HG03064 (cell line): ENCODE results near the gene CACNA2D3.

ENCODE experiments used
- ATAC-seq: cut with Tn5 transposase; IDR thresholded peaks from one replicate; pipeline ENCODE4 v1.9.1; 2021; ENCODE audit warnings: low read depth; ENCODE audit not compliant: unreplicated experiment

CACNA2D3 gene

DNA sequence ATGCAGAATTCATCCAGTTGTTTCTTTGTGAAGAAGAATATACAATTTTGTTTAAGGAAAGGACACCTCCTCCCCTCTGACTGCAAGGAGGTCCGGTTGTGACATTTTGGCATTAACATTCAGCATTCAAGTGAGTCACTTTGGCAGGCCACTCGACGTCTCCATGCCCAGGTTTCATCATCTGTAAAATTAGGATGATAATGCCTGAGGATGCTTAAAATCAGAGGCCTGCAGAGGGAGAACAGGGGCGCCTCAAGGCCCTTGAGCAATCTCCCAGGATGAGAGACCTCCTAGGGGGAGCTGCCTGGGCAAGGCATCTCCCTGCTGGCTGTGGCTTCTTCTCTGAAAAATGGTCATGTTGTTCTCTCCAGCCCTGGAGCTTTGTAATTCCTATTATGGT, 236.0 kb downstream of the CACNA2D3 start:
- no peak for ATAC-seq

DNA sequence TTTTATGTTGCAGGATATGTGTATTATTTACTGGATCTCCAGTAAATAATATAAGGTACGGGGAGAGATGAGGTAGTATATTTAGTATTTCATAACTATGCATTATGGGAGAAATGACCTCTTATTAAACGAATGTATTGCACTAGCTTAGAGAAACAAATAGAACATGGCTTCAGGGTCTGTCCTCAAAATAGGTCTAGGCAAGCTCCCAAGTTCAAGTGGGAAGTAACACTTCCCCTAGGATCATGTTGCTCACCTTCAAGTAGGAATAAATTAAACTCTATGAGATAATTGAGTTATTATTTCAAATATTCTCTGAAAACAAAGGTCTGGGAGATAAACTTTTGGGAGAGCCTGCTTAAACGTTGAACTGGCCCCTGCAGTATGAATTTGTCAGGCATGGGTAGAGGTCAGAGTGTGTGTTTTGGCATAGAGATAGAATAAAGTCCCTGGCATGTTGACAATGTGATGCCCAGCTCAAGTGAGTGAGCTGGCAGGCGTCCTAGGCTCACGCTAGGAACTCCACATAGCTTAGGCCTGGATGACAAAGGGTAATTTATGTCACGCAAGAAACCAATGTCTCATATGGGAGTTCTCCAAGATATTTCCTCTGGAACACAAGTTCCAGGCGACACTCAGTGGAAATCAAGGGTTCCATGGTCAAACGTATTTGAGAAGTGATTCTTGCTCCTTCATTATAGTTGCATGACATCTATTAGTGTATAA, 236.8 kb downstream of the CACNA2D3 start:
- ATAC-seq = no peak

DNA sequence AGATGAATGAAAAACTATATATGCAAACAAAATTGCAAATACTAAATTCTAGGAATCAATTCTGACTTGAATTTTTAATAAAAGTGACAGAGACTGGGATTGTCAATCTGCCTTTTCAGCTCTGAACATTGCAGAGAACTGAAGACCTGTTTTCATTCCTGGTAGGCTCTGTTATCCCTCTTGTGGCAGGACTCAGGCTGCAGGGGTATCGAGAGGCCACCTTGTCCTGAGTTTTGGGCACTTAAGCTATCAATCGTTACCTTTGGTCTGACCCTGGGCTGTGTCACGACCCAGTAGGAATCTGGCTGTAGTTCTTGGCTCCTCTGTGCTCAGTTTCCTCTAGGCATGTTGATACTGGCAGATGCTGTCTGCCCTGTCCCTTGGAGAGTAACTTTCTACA, 238.0 kb downstream of the CACNA2D3 start:
- ATAC-seq = no peak

DNA sequence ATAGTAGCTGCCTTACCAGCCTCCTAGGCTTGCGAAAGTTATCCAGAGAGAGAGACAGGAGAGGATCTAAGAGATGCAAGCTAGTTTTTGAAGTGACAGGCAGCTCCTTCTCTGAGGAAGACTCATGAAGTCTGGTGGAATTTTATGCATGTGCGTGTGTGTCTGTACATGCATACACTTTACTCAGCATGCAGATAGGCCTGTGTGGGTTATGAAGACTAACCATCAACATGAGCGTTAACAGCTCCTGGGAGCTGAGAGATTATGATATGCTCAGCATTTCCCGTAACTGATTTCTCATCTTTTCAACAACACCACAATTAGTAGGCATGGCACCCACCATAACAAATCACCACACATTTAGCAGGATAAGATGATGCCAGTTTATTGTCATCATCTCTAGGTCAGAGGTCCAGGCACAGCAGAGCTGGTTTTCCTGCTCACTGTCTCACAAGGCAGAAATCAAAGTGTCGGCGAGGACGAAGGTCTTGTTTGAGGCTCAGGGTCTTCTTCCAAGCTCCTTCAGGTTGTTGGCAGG, 239.5 kb downstream of the CACNA2D3 start:
- ATAC-seq = no peak

- no peak for ATAC-seq
Observed at GRCh38 chr3:54366007-54366750, 243.8 kb downstream of the CACNA2D3 start.

DNA sequence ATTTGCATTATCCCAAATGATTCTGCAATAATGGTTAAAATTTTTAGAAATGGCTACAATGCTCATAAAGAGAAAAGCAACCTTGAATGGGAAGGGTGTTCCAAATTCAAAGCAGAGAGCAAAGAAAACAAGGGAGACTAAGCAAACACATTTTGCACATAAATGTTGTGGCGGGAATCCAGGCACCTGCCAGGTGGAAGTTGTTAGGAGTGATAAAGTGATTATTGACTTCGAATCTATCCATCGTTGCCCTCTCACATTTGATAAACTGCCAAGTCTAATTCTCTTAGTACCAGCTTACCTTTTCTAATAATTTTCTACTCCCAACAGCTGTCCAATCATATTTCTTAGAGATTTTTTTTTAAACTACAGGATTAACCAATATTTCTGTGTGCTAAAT, 244.5 kb downstream of the CACNA2D3 start:
- ATAC-seq = no peak

DNA sequence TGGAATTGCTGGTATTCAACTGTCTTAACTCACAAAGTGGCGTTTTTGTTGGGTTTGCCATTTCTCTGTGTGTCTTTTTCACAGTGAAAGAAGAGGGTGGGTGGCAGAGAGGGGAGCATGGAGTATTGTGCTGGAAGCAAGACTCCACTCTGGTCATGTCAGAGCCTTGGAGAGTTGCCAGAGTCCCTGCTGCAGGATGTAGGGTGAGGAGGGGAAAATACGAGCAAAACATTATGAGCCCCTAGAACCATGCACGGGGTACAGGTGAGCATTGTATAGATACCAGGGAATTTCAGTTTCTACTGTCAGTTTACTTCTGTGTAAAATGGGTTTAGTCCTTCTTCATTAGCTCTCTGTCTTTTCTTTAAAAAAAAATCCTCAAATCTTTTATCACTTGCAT, 249.9 kb downstream of the CACNA2D3 start:
- ATAC-seq = no peak

DNA sequence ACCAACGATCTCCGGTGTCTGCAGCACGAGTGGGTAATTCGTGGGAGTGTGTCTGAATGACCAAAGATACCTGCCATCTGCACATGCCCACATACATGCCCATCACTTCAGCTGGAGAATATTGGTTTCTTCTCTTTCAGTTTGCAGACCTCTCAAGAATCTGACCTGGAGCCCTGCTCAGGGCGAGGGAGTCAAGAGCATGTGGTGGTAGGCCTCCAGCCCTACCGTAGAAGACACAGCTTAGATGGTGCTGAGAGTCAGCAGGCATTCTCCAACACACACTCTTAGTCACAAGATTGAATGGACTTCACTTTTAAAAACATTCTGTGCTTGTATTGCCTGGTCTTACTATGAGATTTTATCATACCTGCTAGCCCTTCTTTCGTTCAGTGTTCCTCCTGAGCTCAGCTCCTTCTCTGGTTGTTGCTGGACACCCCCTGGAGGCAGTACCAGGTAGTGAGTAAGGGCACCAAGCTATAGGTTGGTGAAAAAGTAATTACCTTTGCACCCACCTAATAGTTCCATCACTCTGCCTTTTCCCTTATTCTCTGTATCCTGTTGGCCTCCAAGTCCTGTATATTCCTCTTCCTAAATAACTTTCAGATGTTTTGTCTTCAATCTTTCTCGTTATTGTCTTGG, 252.0 kb downstream of the CACNA2D3 start:
- no peak for ATAC-seq

GRCh38 chr3:54376142-54376807, 253.9 kb downstream of the CACNA2D3 start:
- ATAC-seq = no peak

GRCh38 chr3:54376939-54377578, 254.7 kb downstream of the CACNA2D3 start:
- no peak for ATAC-seq

DNA sequence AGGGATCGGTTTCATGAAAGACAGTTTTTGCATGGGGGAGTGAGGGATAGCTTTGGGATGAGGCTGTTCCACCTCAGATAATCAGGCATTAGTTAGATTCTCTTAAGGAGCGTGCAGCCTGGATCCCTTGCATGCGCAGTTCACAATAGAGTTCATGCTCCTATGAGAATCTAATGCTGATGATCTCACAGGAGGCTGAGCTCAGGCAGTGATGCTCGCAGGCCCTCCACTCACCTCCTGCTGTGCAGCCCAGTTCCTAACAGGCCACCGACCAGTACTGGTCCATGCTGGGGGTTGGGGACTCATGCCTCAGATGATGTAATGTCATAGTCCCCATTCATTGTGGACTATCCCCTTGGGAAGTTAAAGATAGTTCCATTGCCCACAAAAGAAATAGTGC, 255.8 kb downstream of the CACNA2D3 start:
- ATAC-seq = no peak

DNA sequence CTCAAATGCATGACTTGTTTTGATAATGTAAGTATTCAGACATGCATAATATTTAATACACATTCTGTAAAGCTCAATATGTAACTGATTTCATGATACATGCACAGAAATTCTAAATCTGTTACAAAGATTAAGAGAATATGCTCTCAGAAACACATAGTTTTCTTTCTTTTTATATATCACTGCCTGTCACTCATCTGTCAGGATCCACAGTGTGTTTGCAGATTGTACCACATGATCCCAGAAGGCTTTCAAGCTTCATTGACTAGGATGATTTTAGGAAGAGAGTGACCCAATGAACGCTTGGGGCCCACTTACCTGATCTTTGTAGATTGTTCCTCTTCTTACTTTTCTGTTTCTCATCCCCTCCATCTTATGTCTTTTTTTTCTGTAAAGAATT, 261.9 kb downstream of the CACNA2D3 start:
- ATAC-seq = no peak

GRCh38 chr3:54390582-54390981, 268.2 kb downstream of the CACNA2D3 start:
- ATAC-seq = no peak

- no peak for ATAC-seq
Observed at GRCh38 chr3:54393150-54393549, 270.8 kb downstream of the CACNA2D3 start.

DNA sequence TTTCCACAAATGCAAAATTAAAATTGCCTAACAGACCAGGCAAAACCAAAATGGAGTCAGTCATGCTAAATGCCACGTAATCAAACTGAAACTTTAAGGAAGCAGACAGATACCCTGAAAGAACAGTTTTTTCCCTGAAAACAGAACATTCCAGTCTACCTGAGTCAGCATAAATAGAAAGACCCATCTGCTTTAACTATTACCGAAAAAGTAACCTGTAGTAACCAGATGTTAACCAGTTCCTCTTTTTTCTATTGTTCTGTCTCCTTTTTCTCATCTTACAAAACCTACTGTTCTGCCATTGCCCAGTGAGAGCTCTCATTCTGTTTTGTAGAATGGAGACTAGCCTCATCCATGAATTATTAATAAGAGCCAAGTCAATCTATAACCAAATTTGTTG, 286.0 kb downstream of the CACNA2D3 start:
- no peak for ATAC-seq

DNA sequence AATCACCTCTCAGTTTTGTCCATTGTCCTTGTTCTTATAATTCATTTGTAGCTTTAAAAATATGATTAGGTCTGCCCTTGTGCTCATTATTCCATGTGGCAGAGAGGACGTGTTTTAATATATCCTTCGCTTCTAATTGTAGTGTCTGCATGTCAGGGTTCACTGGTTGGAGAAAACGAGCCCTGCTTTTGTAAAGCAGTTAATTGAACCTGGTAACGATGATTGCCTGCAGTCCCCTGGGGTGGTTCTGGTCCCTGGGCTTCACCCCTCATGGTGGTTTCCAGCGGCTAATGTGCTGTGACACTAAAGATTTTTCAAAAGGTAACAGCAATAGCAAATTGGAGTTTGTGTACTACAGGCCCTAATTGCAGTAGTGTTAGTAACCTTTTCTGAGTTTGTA, 299.6 kb downstream of the CACNA2D3 start:
- no peak for ATAC-seq

- ATAC-seq = no peak
Observed at GRCh38 chr3:54424292-54424691, 301.9 kb downstream of the CACNA2D3 start.

- ATAC-seq = no peak
Observed at GRCh38 chr3:54426381-54426780, 304.0 kb downstream of the CACNA2D3 start.

DNA sequence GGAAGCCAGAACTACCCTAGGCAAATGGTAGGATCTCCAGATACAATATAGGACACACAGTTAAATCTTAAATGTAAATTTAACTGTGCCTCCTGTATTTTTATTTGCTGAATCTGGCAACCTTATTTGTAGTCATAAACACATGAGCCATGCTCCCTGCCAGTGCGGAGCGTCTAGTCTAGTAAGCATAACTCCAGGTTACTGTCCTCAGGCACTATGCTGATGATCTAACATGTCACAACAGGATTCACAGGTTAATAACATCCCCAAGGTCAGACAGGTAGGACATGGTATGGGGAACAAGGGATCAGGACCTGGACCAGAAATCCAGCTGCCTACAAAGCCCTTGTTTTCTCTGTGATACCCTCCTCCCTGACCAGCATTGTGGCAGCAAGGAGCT, 305.1 kb downstream of the CACNA2D3 start:
- no peak for ATAC-seq
